Prostate gland (tissue), 2 donors: ENCODE data around the gene CUTC.

ENCODE experiments used
- CTCF ChIP-seq, 4 experiments: fragments of 200-600 bp in 2 of 4; fragments of 450-650 bp in 2 of 4; sonication (generic) in 2 of 4; IDR thresholded peaks; 1 replicate in 3 of 4; 2 replicates in 1 of 4; pipeline ENCODE4 v1.5.1; 2016 to 2019; ENCODE audit warnings: antibody characterized with exemption in 4 of 4, mild to moderate bottlenecking in 2 of 4, moderate library complexity in 2 of 4
- POLR2AphosphoS5 ChIP-seq: sonication (generic); formaldehyde crosslinking; IDR thresholded peaks from one replicate; pipeline ENCODE4 v1.6.1; 2017; ENCODE audit warnings: antibody characterized with exemption

- TF ChIP-seq CTCF (IDR thresholded peaks at IDR 0.05) (no peak), POLR2AphosphoS5 (no peak)
These were observed 10.2 kb downstream of the CUTC start for GRCh38 chr10:99742254-99742653.
